Breast epithelium (tissue), 3 donors: ENCODE measurements around the gene MCOLN1.

Source experiments
- CTCF ChIP-seq, 3 donors: fragments of 450-650 bp; IDR thresholded peaks; one replicate each; pipeline ENCODE4 v1.5.1; 2016 to 2017; ENCODE audit warnings: antibody characterized with exemption in 3 of 3, mild to moderate bottlenecking in 3 of 3, moderate library complexity in 3 of 3
- POLR2A ChIP-seq: fragments of 450-650 bp; IDR thresholded peaks from one replicate; pipeline ENCODE4 v1.6.1; 2016; ENCODE audit warnings: antibody characterized with exemption, mild to moderate bottlenecking, moderate library complexity

GRCh38 chr19:7497292-7497691 lies 25.1 kb upstream of the MCOLN1 start:
- no peak for TF ChIP-seq CTCF (IDR thresholded peaks at IDR 0.05)
- no peak for TF ChIP-seq POLR2A
